SW480 (cell line): ENCODE measurements around the gene ABL1.

Source experiments
- DNase-seq: peaks from one replicate; pipeline ENCODE4 v3.0.0-alpha.2; 2016; ENCODE audit warnings: low spot score

The ABL1 gene

DNA sequence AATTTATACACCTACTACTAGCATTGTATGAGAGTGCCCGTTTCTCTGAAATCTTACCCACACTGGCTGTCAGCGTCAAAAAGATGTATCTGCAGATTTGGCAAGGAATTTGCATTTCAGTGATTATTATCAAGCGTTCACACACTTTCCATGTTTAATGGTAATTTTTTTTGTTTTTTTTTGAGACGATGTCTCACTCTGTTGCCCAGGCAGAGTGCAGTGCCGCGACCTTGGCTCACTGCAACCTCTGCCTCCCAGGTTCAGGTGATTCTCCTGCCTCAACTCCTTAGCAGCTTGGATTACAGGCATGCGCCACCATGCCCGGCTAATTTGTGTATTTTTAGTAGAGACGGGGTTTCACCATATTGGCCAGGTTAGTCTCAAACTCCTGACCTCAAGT is 14.3 kb downstream of the ABL1 start:
- no peak for DNase-seq

DNA sequence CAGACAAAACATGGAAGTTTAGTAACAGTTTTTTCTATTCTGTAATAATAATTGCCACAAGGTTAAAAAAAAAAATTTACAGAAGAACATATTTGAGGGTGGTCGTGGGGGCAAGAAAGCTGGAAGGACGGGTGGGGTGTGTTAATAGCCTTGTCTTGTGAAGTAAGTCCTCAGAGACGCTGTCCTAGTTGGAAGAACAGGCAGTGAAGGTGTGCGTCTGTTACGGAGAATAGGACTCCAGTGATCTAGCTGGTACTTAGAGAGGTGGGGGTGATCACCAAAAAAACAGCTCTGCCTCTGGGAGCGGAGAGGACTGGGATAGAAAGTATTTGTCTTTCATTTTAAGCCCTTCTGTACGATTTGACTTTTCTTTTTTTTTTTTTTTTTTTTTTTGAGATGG is 17.7 kb downstream of the ABL1 start:
- DNase-seq, result no peak

DNA sequence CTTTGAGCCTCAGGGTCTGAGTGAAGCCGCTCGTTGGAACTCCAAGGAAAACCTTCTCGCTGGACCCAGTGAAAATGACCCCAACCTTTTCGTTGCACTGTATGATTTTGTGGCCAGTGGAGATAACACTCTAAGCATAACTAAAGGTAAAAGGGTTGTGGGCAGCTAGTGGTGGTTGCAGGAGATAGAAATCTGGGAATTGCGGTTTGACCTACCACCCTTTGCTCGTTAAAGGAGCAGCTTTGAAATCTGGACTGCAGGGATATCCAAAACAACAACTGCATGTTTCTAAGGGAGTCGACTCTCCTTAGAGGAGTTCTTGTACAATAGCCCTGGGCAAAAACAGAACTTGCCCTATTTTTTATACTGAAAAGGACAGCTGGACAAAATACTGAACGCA is 19.0 kb downstream of the ABL1 start:
- DNase-seq, result peak; percentile 68

DNA sequence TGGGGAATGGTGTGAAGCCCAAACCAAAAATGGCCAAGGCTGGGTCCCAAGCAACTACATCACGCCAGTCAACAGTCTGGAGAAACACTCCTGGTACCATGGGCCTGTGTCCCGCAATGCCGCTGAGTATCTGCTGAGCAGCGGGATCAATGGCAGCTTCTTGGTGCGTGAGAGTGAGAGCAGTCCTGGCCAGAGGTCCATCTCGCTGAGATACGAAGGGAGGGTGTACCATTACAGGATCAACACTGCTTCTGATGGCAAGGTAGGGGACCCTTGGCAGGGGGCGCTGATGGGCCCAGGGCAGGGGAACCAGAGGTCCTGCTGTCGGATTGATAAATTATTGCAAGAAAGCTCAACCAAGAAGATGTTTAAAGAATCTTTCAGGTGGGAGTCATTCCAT is 19.8 kb downstream of the ABL1 start:
- DNase-seq, result no peak

DNA sequence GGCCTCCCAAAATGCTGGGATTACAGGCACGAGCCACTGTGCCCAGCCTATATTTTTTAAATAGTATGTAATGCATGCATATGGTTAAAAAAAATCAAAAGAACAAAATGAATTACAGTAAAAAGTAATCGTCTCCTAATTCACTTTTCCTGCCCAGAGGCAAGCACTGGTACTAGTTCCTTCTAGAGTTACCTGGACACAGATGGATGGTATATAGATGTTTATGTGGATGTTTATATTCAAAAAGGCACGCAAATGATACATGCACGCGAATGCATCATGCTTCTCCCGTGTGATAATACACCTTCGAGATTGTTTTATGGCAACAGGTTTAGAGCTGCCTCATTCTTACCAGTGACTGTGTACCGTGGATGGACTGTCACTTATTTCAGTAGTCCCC is 21.4 kb downstream of the ABL1 start:
- DNase-seq, result no peak

DNA sequence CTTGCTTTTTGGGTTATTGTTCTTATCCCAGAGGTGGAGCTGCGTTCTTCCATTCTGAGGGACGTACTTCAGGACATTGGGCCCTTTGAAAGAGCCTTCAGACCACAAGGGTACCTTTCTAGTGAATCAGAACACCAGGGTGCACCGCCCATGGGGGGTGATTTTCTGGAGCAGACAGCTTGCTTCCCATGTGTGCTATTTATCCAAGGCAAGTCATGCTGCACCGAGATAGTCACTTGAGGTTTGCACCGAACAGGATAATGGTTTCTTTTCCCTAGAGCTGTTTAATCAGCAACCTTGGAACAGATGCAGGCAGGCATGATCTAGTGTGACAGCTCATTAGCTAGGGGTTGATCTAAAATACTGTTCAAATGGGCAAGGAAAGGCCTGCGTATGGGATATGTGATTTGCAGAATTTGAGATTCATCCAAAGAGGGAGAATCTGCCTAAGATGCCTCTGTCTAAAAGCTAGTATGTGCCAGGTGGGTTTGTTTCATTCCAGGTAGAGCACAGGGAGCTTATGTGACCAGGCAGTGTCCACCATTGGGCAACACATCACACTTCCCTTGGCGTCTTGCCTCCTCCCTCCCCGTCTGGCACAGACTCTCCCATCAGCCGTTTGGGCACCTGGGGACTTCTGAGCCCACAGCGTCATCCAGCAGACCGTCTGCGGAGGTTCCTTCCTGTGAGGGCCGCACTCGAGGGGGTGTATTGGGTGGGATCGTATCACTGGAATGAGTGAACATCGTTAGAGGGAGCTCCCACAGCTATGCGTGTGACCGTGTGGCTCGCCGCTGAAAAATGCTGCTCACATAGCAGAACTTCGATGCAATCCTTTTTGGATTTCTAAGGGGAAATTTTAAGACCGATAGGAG is 23.0 kb downstream of the ABL1 start:
- no peak for DNase-seq

DNA sequence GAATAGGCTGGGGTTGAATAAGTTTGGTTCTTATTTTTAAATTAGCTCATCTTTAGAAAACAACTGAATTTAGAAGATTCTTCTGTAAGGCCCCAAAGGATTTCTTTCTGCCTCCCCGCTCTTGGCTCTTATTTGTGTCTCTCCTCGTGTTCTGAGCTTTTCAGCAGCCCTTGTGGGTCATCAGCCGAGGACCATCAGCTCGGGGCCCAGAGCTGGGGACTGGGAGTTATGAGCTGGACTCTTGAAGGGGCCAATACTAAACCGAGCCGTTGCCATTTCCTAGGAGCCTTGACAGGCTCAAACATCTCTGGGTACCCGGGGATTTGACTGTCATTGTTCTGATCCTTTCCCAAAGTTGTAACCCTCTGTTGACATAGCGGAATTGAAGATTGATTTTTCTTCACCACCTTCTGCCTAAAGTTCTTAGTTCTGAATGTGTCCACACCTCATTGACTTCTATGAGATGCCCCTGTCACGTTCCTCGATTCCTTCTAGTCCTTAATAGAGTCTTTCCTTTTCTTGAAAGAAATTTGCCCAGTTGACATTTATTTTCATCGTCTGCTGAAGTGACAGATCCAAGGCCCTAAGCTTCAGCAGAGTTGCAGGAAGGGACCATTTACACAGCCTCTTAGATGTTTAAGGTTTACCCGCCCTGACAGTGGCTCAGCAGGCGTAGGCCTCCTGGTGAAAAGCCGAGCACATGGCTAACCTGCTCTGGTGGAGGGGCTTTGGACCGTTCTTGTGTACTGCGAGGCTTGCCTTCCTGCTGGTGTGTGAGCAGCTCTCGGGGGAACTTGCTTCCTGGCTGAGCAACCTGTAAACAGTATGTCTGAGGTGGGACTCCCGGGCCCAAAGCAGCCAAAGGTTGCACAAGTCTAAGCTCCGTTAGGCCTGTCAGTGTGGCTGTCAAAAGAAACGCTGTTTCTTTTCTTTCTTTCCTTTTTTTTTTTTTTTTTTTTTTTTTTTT is 24.0 kb downstream of the ABL1 start:
- DNase-seq, result no peak

DNA sequence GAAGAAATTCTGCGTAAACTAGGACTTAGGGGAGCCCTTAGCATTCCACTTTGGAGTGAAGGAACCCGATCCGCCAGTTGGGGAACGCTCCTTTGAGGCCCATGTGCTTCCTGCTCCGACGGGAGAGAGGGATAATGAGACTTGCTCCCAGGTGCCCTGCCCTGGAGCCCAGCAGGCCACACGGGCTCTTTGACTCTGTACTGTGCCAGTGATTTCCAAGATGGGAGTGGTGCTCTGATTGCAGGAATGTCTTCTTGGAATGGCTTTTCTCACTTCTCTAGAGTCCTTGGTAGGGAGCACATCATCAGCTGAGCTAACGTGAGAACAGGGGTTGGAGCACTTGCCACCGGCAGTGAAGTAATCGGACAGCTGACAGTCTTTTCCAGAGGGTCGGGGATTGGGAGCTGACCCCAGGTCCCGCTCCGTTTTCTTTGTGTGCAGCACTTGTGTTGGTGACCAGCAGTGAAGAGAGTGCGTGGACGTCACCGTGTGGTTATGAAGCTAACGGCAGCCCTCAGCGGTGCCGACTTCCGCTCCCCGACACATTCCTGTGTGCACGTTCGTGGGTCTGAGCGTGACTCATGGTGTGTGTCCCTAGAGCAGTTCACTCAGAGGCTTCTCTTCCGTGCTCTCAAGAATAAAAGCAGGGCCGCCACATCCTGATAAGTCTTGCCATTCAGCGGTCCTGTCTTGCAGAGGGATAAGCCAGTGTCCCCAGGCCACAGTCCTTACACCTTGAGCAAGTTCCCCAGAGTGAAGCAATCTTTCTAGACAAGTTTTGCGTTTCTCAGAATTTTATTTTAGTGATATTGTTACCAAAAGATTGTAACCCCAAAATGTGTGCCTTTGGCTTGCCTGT is 25.6 kb downstream of the ABL1 start:
- peak; percentile 83 for DNase-seq

DNA sequence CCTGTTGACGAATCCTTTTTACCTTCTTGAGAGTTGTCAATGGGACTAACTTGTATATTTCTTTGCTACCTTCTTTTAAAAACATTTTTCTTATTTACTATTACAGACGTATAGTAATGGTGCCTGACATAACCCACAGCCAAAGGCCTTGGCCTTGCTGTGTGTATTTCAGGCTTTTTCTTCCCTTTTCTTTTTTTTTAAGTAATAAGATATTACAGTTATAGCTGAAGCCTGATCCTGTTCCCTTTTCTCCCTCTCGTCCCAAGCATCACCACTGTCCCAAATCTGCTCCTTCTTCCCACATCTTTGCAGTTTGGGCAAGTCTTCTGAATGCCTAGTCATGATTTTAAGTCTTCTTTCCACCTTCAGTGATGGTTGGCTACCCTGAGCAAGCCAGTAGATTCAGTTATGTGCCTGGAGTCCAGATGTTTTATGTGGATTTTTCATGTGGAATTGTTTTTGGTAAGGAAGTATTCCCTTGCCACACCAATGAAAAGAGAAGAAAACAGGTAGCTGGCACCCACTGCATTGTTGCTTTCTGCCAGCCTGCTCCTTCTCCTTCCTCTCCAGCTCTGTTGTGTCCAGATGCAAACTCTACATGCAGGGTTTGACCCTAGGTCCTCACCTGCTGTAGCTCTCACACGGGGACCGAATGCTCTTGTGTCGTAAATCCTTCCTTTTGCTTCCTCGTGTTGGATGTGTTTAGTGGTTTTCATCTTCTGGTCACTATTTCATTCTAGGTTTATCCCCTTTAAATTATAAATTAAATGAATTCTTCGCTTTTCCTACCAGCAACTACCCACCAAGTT is 26.5 kb downstream of the ABL1 start:
- no peak for DNase-seq

DNA sequence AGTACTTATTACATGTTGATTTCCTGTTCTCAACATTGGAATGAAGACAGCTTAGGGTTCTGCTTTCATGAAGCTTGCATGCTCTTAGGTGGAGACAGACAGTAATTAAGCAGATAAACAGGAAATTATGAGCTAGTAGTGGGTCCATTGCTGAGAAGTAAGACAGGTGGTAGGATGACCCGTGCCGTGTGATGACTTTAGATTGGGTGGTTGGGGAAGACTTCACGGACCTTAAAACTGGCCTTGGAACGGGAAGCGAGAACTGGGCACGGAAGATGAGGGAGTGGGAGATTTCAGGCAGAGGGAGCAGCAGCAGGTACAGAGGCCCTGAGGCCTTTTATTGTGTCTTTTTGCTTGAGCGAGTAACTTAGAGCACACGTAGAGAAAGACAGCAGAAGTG is 27.2 kb downstream of the ABL1 start:
- DNase-seq, result no peak

DNA sequence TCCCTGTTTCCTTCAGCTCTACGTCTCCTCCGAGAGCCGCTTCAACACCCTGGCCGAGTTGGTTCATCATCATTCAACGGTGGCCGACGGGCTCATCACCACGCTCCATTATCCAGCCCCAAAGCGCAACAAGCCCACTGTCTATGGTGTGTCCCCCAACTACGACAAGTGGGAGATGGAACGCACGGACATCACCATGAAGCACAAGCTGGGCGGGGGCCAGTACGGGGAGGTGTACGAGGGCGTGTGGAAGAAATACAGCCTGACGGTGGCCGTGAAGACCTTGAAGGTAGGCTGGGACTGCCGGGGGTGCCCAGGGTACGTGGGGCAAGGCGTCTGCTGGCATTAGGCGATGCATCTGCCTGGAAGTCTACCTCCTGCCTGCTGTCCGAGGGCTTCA is 27.7 kb downstream of the ABL1 start:
- DNase-seq, result no peak

DNA sequence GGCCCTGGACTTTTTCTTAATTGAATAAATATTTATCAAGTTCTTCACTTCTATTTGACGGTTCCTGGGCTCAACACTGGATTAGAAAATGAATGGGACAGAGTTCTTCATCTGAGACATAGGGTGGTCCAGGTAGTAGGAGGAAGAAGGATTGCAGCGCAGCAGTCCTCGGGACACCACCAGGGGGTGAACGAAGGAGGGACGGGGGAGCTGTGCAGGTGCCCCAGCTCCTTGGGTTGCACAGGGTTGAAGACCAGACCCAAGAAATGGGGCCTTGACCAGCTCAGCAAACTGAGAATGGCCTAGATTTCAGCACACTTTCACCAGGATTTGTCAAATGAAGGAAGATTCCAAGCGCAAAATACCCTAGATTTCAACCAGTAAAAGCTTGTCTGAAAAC is 29.5 kb downstream of the ABL1 start:
- no peak for DNase-seq

DNA sequence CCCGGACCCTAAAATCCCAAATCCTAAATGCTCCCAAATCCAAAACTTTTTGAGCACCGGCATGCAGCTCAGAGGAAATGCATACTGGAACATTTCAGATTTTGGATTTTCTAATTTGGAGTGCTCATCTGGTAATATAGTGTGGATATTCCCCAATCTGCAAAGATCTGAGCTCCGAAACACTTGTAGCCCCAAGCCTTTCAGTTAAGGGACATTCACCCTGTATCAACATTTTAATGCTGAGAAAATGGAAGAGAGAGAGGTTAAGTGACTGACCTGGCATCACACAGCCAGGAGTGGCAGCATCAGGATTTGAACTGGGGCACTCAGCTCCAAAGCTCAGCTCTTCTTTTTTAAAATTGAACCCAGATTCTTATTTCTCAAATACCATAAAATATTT is 30.9 kb downstream of the ABL1 start:
- DNase-seq, result no peak

DNA sequence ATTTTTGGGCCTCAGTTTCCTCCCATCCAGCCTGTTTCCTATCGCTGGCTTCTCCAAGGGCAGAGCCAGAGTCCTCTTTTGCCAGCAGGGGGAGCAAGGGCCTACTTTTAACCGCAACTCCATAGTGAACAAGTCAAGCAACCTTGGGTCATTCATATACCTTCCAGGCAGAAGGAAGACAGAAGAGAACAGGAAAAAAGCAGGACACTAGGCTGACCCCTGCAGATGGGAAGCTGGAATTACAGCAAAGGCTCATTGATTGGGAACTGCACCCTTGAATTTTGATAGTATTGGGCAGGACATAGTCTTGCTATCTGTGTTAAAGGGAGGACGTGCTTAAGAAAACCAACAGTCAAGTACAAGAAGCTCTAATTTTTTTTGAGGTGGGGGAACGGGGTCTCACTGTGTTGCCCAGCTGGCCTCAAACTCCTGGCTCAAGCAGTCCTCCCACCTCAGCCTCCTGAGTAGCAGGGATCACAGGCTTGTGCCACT is 31.5 kb downstream of the ABL1 start:
- DNase-seq, result peak; percentile 95

DNA sequence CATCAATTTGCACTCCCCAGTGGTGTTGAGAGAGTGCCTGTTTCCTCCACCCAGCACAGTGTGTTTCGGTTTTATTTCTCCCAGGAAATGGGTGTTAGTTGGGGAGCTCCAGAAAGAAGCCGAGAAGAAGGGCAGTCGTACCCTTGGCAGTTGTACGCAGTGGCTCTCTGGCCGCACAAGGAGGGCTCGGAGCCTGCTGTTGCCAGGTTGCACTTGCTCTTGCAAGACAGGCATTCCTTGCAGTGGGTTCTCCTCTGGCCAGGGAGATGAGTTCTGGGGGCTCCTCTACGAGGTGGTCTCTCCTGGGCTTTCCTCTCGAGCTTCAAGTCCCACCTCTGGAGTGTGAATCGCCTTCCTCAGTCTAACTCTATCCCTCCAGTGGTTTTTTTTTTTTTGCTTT is 32.5 kb downstream of the ABL1 start:
- DNase-seq, result no peak

DNA sequence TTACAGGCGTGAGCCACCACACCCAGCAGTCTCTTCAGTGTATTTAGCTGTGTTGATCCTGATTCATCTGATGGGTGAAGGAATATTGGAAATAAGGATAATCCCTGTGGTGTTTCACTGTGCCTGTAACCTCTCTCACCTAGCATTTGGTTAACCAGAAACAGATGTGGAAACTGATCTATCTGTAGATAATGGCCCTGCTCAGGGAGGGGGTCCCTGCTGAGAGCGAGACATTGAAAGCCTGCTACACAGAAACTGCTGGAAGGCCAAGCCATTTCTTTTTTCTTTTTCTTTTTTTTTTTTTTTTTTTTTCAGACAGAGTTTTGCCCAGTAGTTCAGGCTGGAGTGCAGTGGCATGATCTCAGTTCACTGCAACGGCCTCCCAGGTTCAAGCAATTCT is 33.2 kb downstream of the ABL1 start:
- no peak for DNase-seq

DNA sequence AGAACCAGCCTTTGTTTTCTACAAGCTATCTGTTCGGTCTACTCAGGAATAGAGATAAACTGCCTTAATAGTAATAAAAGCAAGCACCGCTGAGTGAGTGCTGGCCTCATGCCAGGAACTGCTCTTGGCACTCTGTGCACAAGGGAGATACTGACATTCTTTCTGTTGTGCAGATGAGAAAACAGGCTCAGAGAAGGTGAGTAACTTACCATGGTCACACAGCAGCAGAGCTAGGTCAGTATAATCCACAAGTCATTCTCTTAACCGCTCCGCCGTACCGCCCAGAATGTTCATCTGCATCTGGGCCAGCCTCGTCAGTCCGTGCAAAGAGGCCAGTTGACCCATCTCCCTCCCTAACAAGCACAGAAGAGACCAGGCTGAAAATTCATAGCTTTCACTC is 34.2 kb downstream of the ABL1 start:
- no peak for DNase-seq

DNA sequence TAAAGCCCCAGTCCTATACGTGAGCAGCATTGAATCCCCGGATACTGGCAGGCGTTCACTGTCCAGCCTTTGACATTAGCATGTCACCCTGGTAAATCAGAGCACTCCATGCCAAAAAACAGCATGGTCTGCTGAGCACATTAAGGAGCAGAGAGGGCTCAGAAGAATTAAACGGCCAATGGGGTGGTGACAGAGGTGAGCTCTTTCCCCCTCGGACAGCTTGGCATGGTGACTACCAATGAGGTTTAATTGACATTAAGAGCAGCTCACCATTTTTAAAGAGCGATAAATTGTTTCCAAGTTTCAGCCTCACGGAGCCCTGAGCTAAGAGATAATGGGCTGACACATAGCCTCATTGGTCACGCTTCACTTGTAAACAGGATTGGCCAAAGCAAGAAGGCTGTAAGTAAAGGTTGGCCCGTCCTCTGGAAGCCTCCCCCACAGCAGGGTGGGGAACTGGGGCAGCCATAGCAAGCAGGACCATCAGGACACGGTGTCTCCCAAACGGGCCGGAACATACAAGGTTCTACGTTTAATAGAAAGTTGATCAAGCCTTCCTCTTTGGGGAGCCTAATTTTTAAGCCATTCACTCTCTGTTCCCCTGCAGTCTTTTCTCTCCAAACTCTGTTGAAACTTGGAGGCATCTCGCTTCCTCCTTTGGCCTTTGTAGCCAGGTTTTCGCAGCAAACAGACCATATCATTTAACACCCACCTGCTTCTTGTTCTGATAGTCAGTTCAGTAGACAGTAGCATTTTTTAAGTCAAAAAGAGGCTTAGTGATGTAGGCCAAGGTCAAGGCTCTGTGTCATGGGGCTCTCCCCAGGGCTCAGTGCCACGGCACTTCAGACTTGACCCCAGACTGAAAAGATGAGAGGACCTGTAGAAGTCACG is 35.7 kb downstream of the ABL1 start:
- DNase-seq, result no peak

DNA sequence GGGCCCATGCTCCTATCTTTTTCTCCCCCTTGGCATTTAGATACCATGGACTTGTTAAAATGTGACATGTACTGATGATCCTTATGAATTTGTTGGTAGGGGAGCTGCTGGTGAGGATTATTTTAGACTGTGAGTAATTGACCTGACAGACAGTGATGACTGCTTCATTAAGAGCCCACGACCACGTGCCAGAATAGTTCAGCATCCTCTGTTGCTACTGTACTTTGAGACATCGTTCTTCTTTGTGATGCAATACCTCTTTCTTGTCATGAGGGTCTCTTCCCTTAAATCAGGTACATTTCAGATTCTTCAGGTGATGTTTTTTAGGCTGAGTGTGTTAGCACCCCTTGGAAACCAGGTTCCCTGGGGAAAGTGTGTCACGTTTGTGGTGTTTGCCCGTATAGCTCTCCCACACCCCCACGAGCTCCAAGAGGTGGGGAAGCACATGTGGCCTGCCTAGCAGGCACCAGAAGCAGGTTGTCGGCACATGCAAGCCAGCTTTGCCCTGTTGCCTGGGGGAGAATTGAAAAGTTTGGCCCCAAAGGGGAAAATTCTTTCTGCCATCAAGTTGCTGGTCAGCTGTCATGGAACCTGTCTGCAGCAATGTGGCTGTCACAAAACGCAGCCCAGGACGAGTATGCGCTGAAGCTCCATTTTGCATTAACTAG is 36.5 kb downstream of the ABL1 start:
- DNase-seq, result no peak

DNA sequence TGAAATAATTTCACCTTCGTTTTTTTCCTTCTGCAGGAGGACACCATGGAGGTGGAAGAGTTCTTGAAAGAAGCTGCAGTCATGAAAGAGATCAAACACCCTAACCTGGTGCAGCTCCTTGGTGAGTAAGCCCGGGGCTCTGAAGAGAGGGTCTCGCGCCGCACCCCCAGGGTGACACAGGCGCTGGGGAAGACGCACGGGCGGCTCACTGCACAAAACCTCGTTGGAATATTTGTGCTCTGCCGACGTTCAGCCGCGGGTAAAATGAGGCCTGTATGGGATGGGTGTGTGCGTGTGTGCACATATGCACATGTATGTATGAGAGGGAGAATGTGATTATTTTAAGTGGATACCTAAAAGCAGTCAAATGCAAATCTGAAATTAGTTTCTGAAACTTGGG is 37.0 kb downstream of the ABL1 start:
- DNase-seq, result no peak
